Testis (tissue), 3 donors: ENCODE data around the gene PDP2. TPM values are rescaled to one million over a fixed set of nuclear protein-coding genes. Genes with fewer than 3 reads are reported as not detected.
A peak's percentile ranks its signal among the peaks of the same experiment; 100 is the strongest.

ENCODE experiments used
- DNase-seq: peaks from one replicate; pipeline ENCODE4 v3.0.0-alpha.2; 2019
- H3K27ac ChIP-seq, 2 donors: fragments of 200-600 bp; sonication (generic); one replicate each; pipeline ENCODE4 v1.5.1; 2019
- H3K27me3 ChIP-seq: fragments of 200-600 bp; sonication (generic); one replicate; pipeline ENCODE4 v1.5.1; 2019
- H3K36me3 ChIP-seq: fragments of 200-600 bp; sonication (generic); one replicate; pipeline ENCODE4 v1.5.1; 2017; ENCODE audit warnings: low read depth; ENCODE audit errors: missing control alignments
- H3K4me1 ChIP-seq: fragments of 200-600 bp; sonication (generic); one replicate; pipeline ENCODE4 v1.5.1; 2019
- H3K4me3 ChIP-seq, 2 donors: fragments of 200-600 bp; sonication (generic); one replicate each; pipeline ENCODE4 v1.5.1; 2017 to 2019
- H3K9me3 ChIP-seq: fragments of 200-600 bp; sonication (generic); one replicate; pipeline ENCODE4 v1.5.1; 2017
- CTCF ChIP-seq, 3 experiments: fragments of 450-650 bp in 2 of 3; fragments of 200-600 bp in 1 of 3; sonication (generic) in 1 of 3; IDR thresholded peaks; one replicate each; pipeline ENCODE4 v1.5.1; 2016 to 2019; ENCODE audit warnings: antibody characterized with exemption in 3 of 3, mild to moderate bottlenecking in 2 of 3, moderate library complexity in 1 of 3
- POLR2A ChIP-seq: fragments of 450-650 bp; IDR thresholded peaks from one replicate; pipeline ENCODE4 v1.6.1; 2017; ENCODE audit warnings: antibody characterized with exemption, mild to moderate bottlenecking, moderate library complexity
- whole genome bisulfite sequencing, 2 donors: methylation state at CpG; one replicate each; pipeline ENCODE4 v1.1.5; 2018; 5-methylcytosine and 5-hydroxymethylcytosine counted together
- intact Hi-C: fragments of 100-400 bp; cut with DNase I; formaldehyde crosslinking; loops from one replicate; pipeline ENCODE4 v1.15.1; 2023; ENCODE audit warnings: low total_unique reads
- polyA plus RNA-seq: library from polyadenylated mRNA; stranded (reverse); fragments of 350-450 nt; fragmentation: Illumina TruSeq; extraction: RNeasy Lipid Tissue Mini Kit (QIAGEN cat#74804); gene quantifications from one replicate; pipeline ENCODE4 v1.2.3, GENCODE V29; 2014; ENCODE audit warnings: low read depth, low replicate concordance; ENCODE audit not compliant: insufficient read depth
- total RNA-seq, 2 donors: library from RNA; depleted of rRNA; stranded (reverse); fragments of >200 nt; gene quantifications; one replicate each; pipeline ENCODE4 v1.2.3, GENCODE V29; 2016

The PDP2 gene
- total and polyA plus RNA-seq, 3 donors from 2014 or later = 14.0 to 23.9 (median 22.9) TPM

- Histone ChIP-seq H3K36me3 (no peaks in the 10 kb centered on the region), H3K27me3 (no peaks in the 10 kb centered on the region), H3K9me3 (no peaks in the 10 kb centered on the region), H3K27ac (no peak within 1 kb of the TSS), H3K4me3 (no peak within 1 kb of the TSS), H3K4me1 (peaks cover 27% of the 10 kb centered on the region)
- no peak for DNase-seq
- no peak for TF ChIP-seq CTCF (IDR thresholded peaks at IDR 0.05)
- TF ChIP-seq POLR2A = no peak
- WGBS, 2 donors = 77 to 78% methylated on average over 5 to 7 of the region's 7 CpGs
- intact Hi-C loops = no loop called here
These were observed 38.7 kb downstream of the PDP2 start, which contains the start of gene CDH16 for GRCh38 chr16:66918803-66919568. TSS of gene CDH16 (minus strand) at chr16:66918885. CDS start at chr16:66918065, 820 bp downstream.

GRCh38 chr16:66919569-66920298 lies 39.4 kb downstream of the PDP2 start:
- intact Hi-C loops = no loop called here
- Histone ChIP-seq H3K4me3 (no peak overlapping the region), H3K36me3 (no peaks in the 10 kb centered on the region), H3K27ac (no peak overlapping the region), H3K9me3 (no peaks in the 10 kb centered on the region), H3K4me1 (peaks cover 27% of the 10 kb centered on the region), H3K27me3 (no peaks in the 10 kb centered on the region)
- no peak for DNase-seq
- 46 to 58% methylated on average over 2 to 5 of the region's 5 CpGs for WGBS, 2 donors
- TF ChIP-seq CTCF (IDR thresholded peaks at IDR 0.05) (no peak), POLR2A (no peak)

- DNase-seq = no peak
- no peaks in the 10 kb centered on the region for H3K27me3 ChIP-seq
- WGBS, 2 donors = 68 to 78% methylated on average over 2 of the region's 2 CpGs
- TF ChIP-seq POLR2A (no peak), CTCF (IDR thresholded peaks at IDR 0.05) (no peak)
- H3K4me1 ChIP-seq = peaks cover 29% of the 10 kb centered on the region
- no peaks in the 10 kb centered on the region for H3K36me3 ChIP-seq
- no peak overlapping the region for H3K27ac ChIP-seq
- H3K4me3 ChIP-seq = no peak overlapping the region
- no peaks in the 10 kb centered on the region for H3K9me3 ChIP-seq
- intact Hi-C loops = no loop called here
These were observed 39.9 kb downstream of the PDP2 start for GRCh38 chr16:66920299-66920590.

- peak overlapping the region in 1 of 2 donors; percentile 29 for H3K4me3 ChIP-seq
- intact Hi-C loops = no loop called here
- H3K27me3 ChIP-seq = no peaks in the 10 kb centered on the region
- DNase-seq = no peak
- TF ChIP-seq CTCF (IDR thresholded peaks at IDR 0.05) (no peak), POLR2A (no peak)
- no peaks in the 10 kb centered on the region for H3K36me3 ChIP-seq
- 62 to 69% methylated on average over 6 to 8 of the region's 9 CpGs for WGBS, 2 donors
- peak overlapping the region; percentile 31 to 36 for H3K27ac ChIP-seq
- H3K4me1 ChIP-seq = peaks cover 37% of the 10 kb centered on the region
- H3K9me3 ChIP-seq = no peaks in the 10 kb centered on the region
These were observed 40.8 kb downstream of the PDP2 start for GRCh38 chr16:66920924-66921680.
